ENCODE data around the gene OTUB2. TPM values are rescaled to one million over a fixed set of nuclear protein-coding genes. Genes with fewer than 3 reads are reported as not detected.

OTUB2 gene
- total and polyA plus RNA-seq, 11 donors = 0.09 to 0.60 (median 0.38) TPM

- intact Hi-C loops (cut with DNase I) = loop anchor here in 1 of 10 donors (10.0 kb wide), 1 partner anchor 815 kb away; the partner anchor contains the start of genes GON7 and UBR7
- Histone ChIP-seq H3K36me3 (no peaks in the 10 kb centered on the region), H3K9me3 (no peaks in the 10 kb centered on the region), H3K27ac (no peak overlapping the region), H3K27me3 (no peaks in the 10 kb centered on the region), H3K4me1 (no peaks in the 10 kb centered on the region), H3K4me3 (no peak overlapping the region)
- TF ChIP-seq, protein P1, sequence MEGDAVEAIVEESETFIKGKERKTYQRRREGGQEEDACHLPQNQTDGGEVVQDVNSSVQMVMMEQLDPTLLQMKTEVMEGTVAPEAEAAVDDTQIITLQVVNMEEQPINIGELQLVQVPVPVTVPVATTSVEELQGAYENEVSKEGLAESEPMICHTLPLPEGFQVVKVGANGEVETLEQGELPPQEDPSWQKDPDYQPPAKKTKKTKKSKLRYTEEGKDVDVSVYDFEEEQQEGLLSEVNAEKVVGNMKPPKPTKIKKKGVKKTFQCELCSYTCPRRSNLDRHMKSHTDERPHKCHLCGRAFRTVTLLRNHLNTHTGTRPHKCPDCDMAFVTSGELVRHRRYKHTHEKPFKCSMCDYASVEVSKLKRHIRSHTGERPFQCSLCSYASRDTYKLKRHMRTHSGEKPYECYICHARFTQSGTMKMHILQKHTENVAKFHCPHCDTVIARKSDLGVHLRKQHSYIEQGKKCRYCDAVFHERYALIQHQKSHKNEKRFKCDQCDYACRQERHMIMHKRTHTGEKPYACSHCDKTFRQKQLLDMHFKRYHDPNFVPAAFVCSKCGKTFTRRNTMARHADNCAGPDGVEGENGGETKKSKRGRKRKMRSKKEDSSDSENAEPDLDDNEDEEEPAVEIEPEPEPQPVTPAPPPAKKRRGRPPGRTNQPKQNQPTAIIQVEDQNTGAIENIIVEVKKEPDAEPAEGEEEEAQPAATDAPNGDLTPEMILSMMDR (IDR thresholded peaks at IDR 0.05) = no peak
- TF ChIP-seq POLR2A (IDR thresholded peaks at IDR 0.05) = no peak
- 89 to 91% (median 89%) methylated on average over 4 of the region's 4 CpGs for WGBS, 4 donors
- ATAC-seq (no peak), DNase-seq (no peak)
Observed at GRCh38 chr14:94020267-94020666, 5.9 kb upstream of the OTUB2 start.

- WGBS, 4 donors = 64 to 91% (median 80%) methylated on average over 2 of the region's 2 CpGs
- no peaks in the 10 kb centered on the region for H3K27me3 ChIP-seq
- H3K9me3 ChIP-seq = no peaks in the 10 kb centered on the region
- TF ChIP-seq POLR2A (IDR thresholded peaks at IDR 0.05) = no peak
- TF ChIP-seq, protein P1 (IDR thresholded peaks at IDR 0.05) = no peak
- H3K36me3 ChIP-seq = no peaks in the 10 kb centered on the region
- DNase-seq (no peak), ATAC-seq (no peak)
- no peak overlapping the region for H3K27ac ChIP-seq
- intact Hi-C loops (cut with DNase I) = loop anchor here in 1 of 10 donors (10.0 kb wide), 1 partner anchor 816 kb away; the partner anchor contains the start of genes GON7 and UBR7
- no peak overlapping the region for H3K4me3 ChIP-seq
- H3K4me1 ChIP-seq = peaks cover 0 to 2% (median 0%) of the 10 kb centered on the region in 12 donors
Observed at GRCh38 chr14:94021001-94021400, 5.1 kb upstream of the OTUB2 start.

- H3K27ac ChIP-seq = no peak overlapping the region
- intact Hi-C loops (cut with DNase I) = loop anchor here in 1 of 10 donors (10.0 kb wide), 1 partner anchor 817 kb away; the partner anchor contains the start of genes GON7 and UBR7
- no peak overlapping the region for H3K4me3 ChIP-seq
- WGBS, 4 donors = 65 to 70% (median 67%) methylated on average over 10 of the region's 10 CpGs
- H3K4me1 ChIP-seq = peaks cover 0 to 4% (median 0%) of the 10 kb centered on the region in 12 donors
- TF ChIP-seq, protein P1 (IDR thresholded peaks at IDR 0.05) = no peak
- no peak for TF ChIP-seq POLR2A (IDR thresholded peaks at IDR 0.05)
- no peaks in the 10 kb centered on the region for H3K36me3 ChIP-seq
- no peak for DNase-seq
- H3K9me3 ChIP-seq = no peaks in the 10 kb centered on the region
- ATAC-seq = no peak
- H3K27me3 ChIP-seq = no peaks in the 10 kb centered on the region
Observed at GRCh38 chr14:94021416-94022157, 4.6 kb upstream of the OTUB2 start.

DNA sequence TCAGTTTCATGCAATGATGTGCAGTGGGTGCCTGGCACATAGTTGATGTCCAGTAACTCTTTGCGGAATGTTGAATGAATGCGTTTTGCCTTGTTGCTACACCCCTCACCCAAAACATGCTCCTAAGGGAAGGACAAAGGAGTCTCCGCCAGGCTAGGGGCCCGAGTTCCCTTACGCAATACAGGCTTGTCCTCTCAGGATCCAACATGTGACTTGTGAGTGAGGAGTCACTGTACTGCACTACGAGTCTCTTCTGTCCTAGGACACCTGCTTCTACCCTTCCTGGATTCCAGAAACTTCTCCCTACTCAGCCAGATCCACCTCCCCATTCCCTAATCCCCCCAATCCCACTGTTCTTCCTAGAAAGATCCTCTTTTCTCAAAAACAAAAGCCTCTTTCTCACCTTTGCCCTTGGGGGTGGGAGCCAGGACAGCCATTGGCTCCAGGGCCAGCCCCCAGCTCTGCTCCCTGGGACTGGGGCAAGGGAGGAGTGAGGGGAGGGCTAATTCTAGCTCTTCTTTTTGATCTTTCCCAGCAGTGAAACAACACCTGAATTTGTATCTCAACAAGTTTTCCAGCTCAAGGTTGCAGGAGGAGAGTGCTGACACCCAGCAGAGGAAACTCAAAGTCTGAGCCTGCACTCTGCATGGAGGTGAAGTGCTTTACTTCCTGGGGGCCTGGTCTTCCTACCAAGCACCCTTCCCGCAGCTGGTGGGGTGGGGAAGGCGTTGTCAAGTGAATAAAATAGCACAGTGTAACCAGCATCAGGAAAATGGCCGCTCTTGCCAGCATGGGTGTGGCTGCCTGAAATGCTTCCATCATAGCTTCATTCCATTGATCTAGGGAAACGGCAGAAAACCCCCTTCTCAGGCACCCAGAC is 3.4 kb upstream of the OTUB2 start:
- ATAC-seq = no peak
- no peaks in the 10 kb centered on the region for H3K36me3 ChIP-seq

More for the DNA sequence above, 3.4 kb upstream of the OTUB2 start:
- intact Hi-C loops (cut with DNase I) = loop anchor here in 1 of 10 donors (10.0 kb wide), 1 partner anchor 818 kb away; the partner anchor contains the start of genes GON7 and UBR7
- H3K9me3 ChIP-seq = no peaks in the 10 kb centered on the region
- WGBS, 4 donors = 69 to 78% (median 72%) methylated on average over 10 of the region's 10 CpGs
- peaks cover 0 to 9% (median 1%) of the 10 kb centered on the region in 12 donors for H3K4me1 ChIP-seq
- no peak overlapping the region for H3K27ac ChIP-seq
- TF ChIP-seq, protein P1 (IDR thresholded peaks at IDR 0.05) = no peak
- TF ChIP-seq POLR2A (IDR thresholded peaks at IDR 0.05) = no peak
- H3K4me3 ChIP-seq = no peak overlapping the region
- no peak for DNase-seq
- H3K27me3 ChIP-seq = no peaks in the 10 kb centered on the region
